ENCODE measurements around the gene ARF1.

The ARF1 gene

GRCh38 chr1:228147768-228148167 lies 65.3 kb downstream of the ARF1 start:
- H3K36me3 ChIP-seq: peaks cover 5% of the 10 kb centered on the region
- no peak overlapping the region for H3K27ac ChIP-seq
- TF ChIP-seq CTCF (IDR thresholded peaks at IDR 0.05; ENCODE audit: low read depth, low read length): no peak
- H3K9me3 ChIP-seq (ENCODE audit: severe bottlenecking): no peaks in the 10 kb centered on the region
- no peak for DNase-seq
- H3K4me3 ChIP-seq (ENCODE audit: low read depth, low read length): no peak overlapping the region
- H3K27me3 ChIP-seq (ENCODE audit: insufficient read depth, low read depth, severe bottlenecking): no peaks in the 10 kb centered on the region

GRCh38 chr1:228148196-228148861 lies 65.8 kb downstream of the ARF1 start:
- Histone ChIP-seq H3K27ac (no peak overlapping the region), H3K9me3 (ENCODE audit: severe bottlenecking) (no peaks in the 10 kb centered on the region), H3K4me3 (ENCODE audit: low read depth, low read length) (no peak overlapping the region), H3K36me3 (peaks cover 5% of the 10 kb centered on the region), H3K27me3 (ENCODE audit: insufficient read depth, low read depth, severe bottlenecking) (no peaks in the 10 kb centered on the region)
- TF ChIP-seq CTCF (IDR thresholded peaks at IDR 0.05; ENCODE audit: low read depth, low read length): no peak
- no peak for DNase-seq
